RKO (cell line): ENCODE results near the gene LTBP3.

Source experiments
- DNase-seq: peaks from one replicate; pipeline ENCODE4 v3.0.0-alpha.2; 2016; ENCODE audit warnings: low spot score

Gene LTBP3

GRCh38 chr11:65553301-65554001, 4.7 kb downstream of the LTBP3 start:
- no peak for DNase-seq

- DNase-seq, result no peak
Observed at GRCh38 chr11:65552388-65552951, 5.7 kb downstream of the LTBP3 start.

- DNase-seq, result peak; percentile 54
Observed at GRCh38 chr11:65551572-65552387, 6.4 kb downstream of the LTBP3 start.

GRCh38 chr11:65549096-65549495, 9.1 kb downstream of the LTBP3 start:
- DNase-seq, result no peak

GRCh38 chr11:65548395-65548794, 9.8 kb downstream of the LTBP3 start:
- no peak for DNase-seq

- DNase-seq, result no peak
Observed at GRCh38 chr11:65547446-65548125, 10.6 kb downstream of the LTBP3 start.

- peak; percentile 66 for DNase-seq
Observed at GRCh38 chr11:65546217-65546958, 11.8 kb downstream of the LTBP3 start.

- DNase-seq, result no peak
Observed at GRCh38 chr11:65545853-65546216, 12.3 kb downstream of the LTBP3 start.

- DNase-seq, result no peak
Observed at GRCh38 chr11:65542738-65543390, 15.3 kb downstream of the LTBP3 start.

- DNase-seq, result no peak
Observed at GRCh38 chr11:65541093-65541982, 16.8 kb downstream of the LTBP3 start.

- peak; percentile 89 for DNase-seq
Observed at GRCh38 chr11:65540290-65541092, 17.7 kb downstream of the LTBP3 start.

- peak; percentile 83 for DNase-seq
Observed at GRCh38 chr11:65539744-65540289, 18.3 kb downstream of the LTBP3 start.

- DNase-seq, result peak; percentile 55
Observed at GRCh38 chr11:65538915-65539743, 19.0 kb downstream of the LTBP3 start.

GRCh38 chr11:65538232-65538914, 19.8 kb downstream of the LTBP3 start:
- DNase-seq, result no peak

- no peak for DNase-seq
Observed at GRCh38 chr11:65537620-65538231, 20.4 kb downstream of the LTBP3 start.

GRCh38 chr11:65537296-65537597, 20.9 kb downstream of the LTBP3 start:
- DNase-seq, result no peak
